Myocyte (in vitro differentiated cells): ENCODE measurements around the gene DNER. TPM values are rescaled to one million over a fixed set of nuclear protein-coding genes. Genes with fewer than 3 reads are reported as not detected.
"Not testable (repeated sequence)": the region's sequence is repeated elsewhere in the genome, so short reads cannot be mapped to it uniquely, and the experiment has no call there.

Source experiments
- DNase-seq: peaks from one replicate; pipeline ENCODE4 v3.0.0-alpha.2; 2012; ENCODE audit warnings: low read depth
- total RNA-seq: library from RNA; depleted of rRNA; stranded (reverse); fragments of >200 nt; gene quantifications from 2 replicates; pipeline ENCODE4 v1.2.3, GENCODE V29; 2014

Gene DNER
- total RNA-seq, 1 donor from 2014 or later = 0.05 TPM

GRCh38 chr2:229407170-229407569 lies 307.2 kb downstream of the DNER start:
- peak; percentile 92 for DNase-seq

GRCh38 chr2:229405796-229406195 lies 308.6 kb downstream of the DNER start:
- no peak for DNase-seq

GRCh38 chr2:229403296-229403695 lies 311.1 kb downstream of the DNER start:
- no peak for DNase-seq

- no peak for DNase-seq
Measured at GRCh38 chr2:229401171-229401865, 313.0 kb downstream of the DNER start.

- DNase-seq = no peak
Measured at GRCh38 chr2:229393926-229394325, 320.4 kb downstream of the DNER start.

GRCh38 chr2:229392196-229392595 lies 322.2 kb downstream of the DNER start:
- DNase-seq = peak; percentile 88

- DNase-seq = no peak
Measured at GRCh38 chr2:229388731-229389130, 325.6 kb downstream of the DNER start.

- no peak for DNase-seq
Measured at GRCh38 chr2:229387866-229388265, 326.5 kb downstream of the DNER start.

- no peak for DNase-seq
Measured at GRCh38 chr2:229380101-229380625, 334.2 kb downstream of the DNER start.

- no peak for DNase-seq
Measured at GRCh38 chr2:229378386-229378785, 336.0 kb downstream of the DNER start.

GRCh38 chr2:229376866-229377265 lies 337.5 kb downstream of the DNER start:
- DNase-seq = no peak

GRCh38 chr2:229375251-229375650 lies 339.1 kb downstream of the DNER start:
- no peak for DNase-seq

GRCh38 chr2:229373311-229373710 lies 341.0 kb downstream of the DNER start:
- DNase-seq = not testable (repeated sequence)

- no peak for DNase-seq
Measured at GRCh38 chr2:229372207-229372606, 342.1 kb downstream of the DNER start.

- DNase-seq = no peak
Measured at GRCh38 chr2:229371086-229371485, 343.3 kb downstream of the DNER start.

GRCh38 chr2:229370509-229370908 lies 343.8 kb downstream of the DNER start:
- DNase-seq = no peak

- no peak for DNase-seq
Measured at GRCh38 chr2:229363185-229363814, 351.1 kb downstream of the DNER start.

- no peak for DNase-seq
Measured at GRCh38 chr2:229350883-229351282, 363.5 kb downstream of the DNER start.

GRCh38 chr2:229350117-229350805 lies 364.1 kb downstream of the DNER start:
- DNase-seq = no peak

GRCh38 chr2:229348128-229348527 lies 366.2 kb downstream of the DNER start:
- DNase-seq = no peak

GRCh38 chr2:229346816-229347540 lies 367.4 kb downstream of the DNER start:
- DNase-seq = no peak

- no peak for DNase-seq
Measured at GRCh38 chr2:229344955-229345354, 369.4 kb downstream of the DNER start.
